SH-SY5Y (cell line): ENCODE data around the gene PSPH.

Experiments used
- GATA2 ChIP-seq: IDR thresholded peaks from 2 replicates; pipeline ENCODE4 v1.6.1; 2011; ENCODE audit warnings: mild to moderate bottlenecking, low read depth, low read length
- GATA3 ChIP-seq: IDR thresholded peaks from 2 replicates; pipeline ENCODE4 v1.6.1; 2011; ENCODE audit warnings: low read depth, mild to moderate bottlenecking, low read length, moderate library complexity

DNA sequence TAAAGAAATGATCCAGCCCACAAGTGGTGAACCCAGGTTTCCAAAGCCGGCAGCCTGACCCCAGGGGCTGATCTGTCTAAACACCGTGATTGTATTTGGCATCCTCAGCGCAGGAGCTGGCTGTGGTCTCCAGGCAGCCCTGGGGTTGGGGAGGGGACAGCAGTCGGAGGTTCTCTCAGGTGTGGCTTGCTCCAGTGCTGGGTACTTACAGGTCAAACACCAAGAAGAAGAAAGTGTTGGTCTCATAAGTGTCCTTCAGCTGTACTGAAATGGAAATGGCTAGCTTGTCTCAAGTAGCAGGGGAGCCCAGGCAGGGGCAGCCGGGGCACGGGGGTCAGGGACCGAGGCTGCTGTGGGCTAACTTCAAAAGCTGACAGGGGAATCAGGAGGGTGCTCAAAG is 35.5 kb upstream of the PSPH start:
- TF ChIP-seq GATA2 (no peak), GATA3 (no peak)
